H9 (cell line): ENCODE measurements around the gene LTB4R2. TPM values are rescaled to one million over a fixed set of nuclear protein-coding genes. Genes with fewer than 3 reads are reported as not detected.

Experiments used
- DNase-seq: peaks from one replicate; pipeline ENCODE4 v3.0.0-alpha.2; 2017
- H2AFZ ChIP-seq: one replicate; pipeline ENCODE4 v1.6.1; 2013; ENCODE audit warnings: mild to moderate bottlenecking, low read length, control low read depth, moderate library complexity
- H2AK5ac ChIP-seq: 2 replicates; pipeline ENCODE4 v1.6.1; 2013; ENCODE audit warnings: low read length, control low read depth, mixed read lengths; ENCODE audit not compliant: insufficient read length
- H2BK120ac ChIP-seq: one replicate; pipeline ENCODE4 v1.6.1; 2013; ENCODE audit warnings: low read depth, mild to moderate bottlenecking, low read length, control low read depth, inconsistent platforms; ENCODE audit not compliant: poor library complexity, severe bottlenecking
- H2BK12ac ChIP-seq: 2 replicates; pipeline ENCODE4 v1.6.1; 2013; ENCODE audit warnings: low read length, control low read depth, mixed read lengths, low read depth; ENCODE audit not compliant: insufficient read length
- H2BK15ac ChIP-seq: 2 replicates; pipeline ENCODE4 v1.6.1; 2013; ENCODE audit warnings: low read depth, low read length, control low read depth
- H2BK20ac ChIP-seq: one replicate; pipeline ENCODE4 v1.6.1; 2013; ENCODE audit warnings: low read depth, mild to moderate bottlenecking, low read length, control low read depth, inconsistent platforms; ENCODE audit not compliant: poor library complexity, severe bottlenecking
- H2BK5ac ChIP-seq: 2 replicates; pipeline ENCODE4 v1.6.1; 2013; ENCODE audit warnings: low read length, control low read depth, mixed read lengths; ENCODE audit not compliant: insufficient read length
- H3K14ac ChIP-seq: 2 replicates; pipeline ENCODE4 v1.6.1; 2013; ENCODE audit warnings: low read length, control low read depth; ENCODE audit not compliant: insufficient read depth
- H3K18ac ChIP-seq: 2 replicates; pipeline ENCODE4 v1.6.1; 2013; ENCODE audit warnings: low read depth, mild to moderate bottlenecking, mixed read lengths, low read length, control low read depth; ENCODE audit not compliant: insufficient read length
- H3K23ac ChIP-seq: 2 replicates; pipeline ENCODE4 v1.6.1; 2013; ENCODE audit warnings: low read length, control low read depth, mixed read lengths, low read depth; ENCODE audit not compliant: insufficient read length
- H3K23me2 ChIP-seq: 2 replicates; pipeline ENCODE4 v1.6.1; 2013; ENCODE audit warnings: low read depth, mild to moderate bottlenecking, mixed read lengths, low read length, control low read depth; ENCODE audit not compliant: insufficient read length, poor library complexity, severe bottlenecking
- H3K27ac ChIP-seq: 2 replicates; pipeline ENCODE4 v1.5.1; 2013; ENCODE audit warnings: low read length, control low read depth, mixed read lengths, low read depth; ENCODE audit not compliant: insufficient read length
- H3K27me3 ChIP-seq: 2 replicates; pipeline ENCODE4 v1.6.1; 2013; ENCODE audit warnings: low read length, control low read depth, inconsistent platforms; ENCODE audit not compliant: insufficient read depth
- H3K4ac ChIP-seq: 2 replicates; pipeline ENCODE4 v1.6.1; 2013; ENCODE audit warnings: low read depth, mild to moderate bottlenecking, control low read depth, inconsistent platforms, low read length, moderate library complexity
- H3K4me1 ChIP-seq: 2 replicates; pipeline ENCODE4 v1.6.1; 2013; ENCODE audit warnings: low read length, control low read depth, inconsistent platforms; ENCODE audit not compliant: insufficient read depth
- H3K4me2 ChIP-seq: 2 replicates; pipeline ENCODE4 v1.6.1; 2013; ENCODE audit warnings: low read length, control low read depth, mixed read lengths; ENCODE audit not compliant: insufficient read length, insufficient read depth
- H3K56ac ChIP-seq: 2 replicates; pipeline ENCODE4 v1.6.1; 2013; ENCODE audit warnings: low read depth, mild to moderate bottlenecking, mixed read lengths, low read length, control low read depth; ENCODE audit not compliant: insufficient read length
- H3K79me1 ChIP-seq: 2 replicates; pipeline ENCODE4 v1.6.1; 2013; ENCODE audit warnings: low read depth, mild to moderate bottlenecking, moderate library complexity, low read length, control low read depth, inconsistent platforms; ENCODE audit not compliant: insufficient read depth, poor library complexity, severe bottlenecking
- H3K79me2 ChIP-seq: 2 replicates; pipeline ENCODE4 v1.6.1; 2013; ENCODE audit warnings: low read length, control low read depth, inconsistent platforms; ENCODE audit not compliant: insufficient read depth
- H3K9ac ChIP-seq: 2 replicates; pipeline ENCODE4 v1.6.1; 2013; ENCODE audit warnings: low read length, control low read depth, mixed read lengths; ENCODE audit not compliant: insufficient read length; ENCODE audit errors: extremely low read depth
- H3K9me3 ChIP-seq: one replicate; pipeline ENCODE4 v1.6.1; 2013; ENCODE audit warnings: low read depth, low read length, inconsistent platforms; ENCODE audit not compliant: control insufficient read depth
- H3T11ph ChIP-seq: one replicate; pipeline ENCODE4 v1.6.1; 2013; ENCODE audit warnings: mild to moderate bottlenecking, low read length, control low read depth, inconsistent platforms
- H4K20me1 ChIP-seq: one replicate; pipeline ENCODE4 v1.6.1; 2013; ENCODE audit not compliant: control insufficient read depth, insufficient read length, insufficient read depth
- H4K5ac ChIP-seq: 2 replicates; pipeline ENCODE4 v1.6.1; 2013; ENCODE audit warnings: low read depth, mild to moderate bottlenecking, mixed read lengths, low read length, control low read depth; ENCODE audit not compliant: insufficient read length
- H4K8ac ChIP-seq: replicated peaks from 2 replicates; pipeline ENCODE4 v1.6.1; 2013; ENCODE audit warnings: low read length, control low read depth, mixed read lengths, low read depth; ENCODE audit not compliant: insufficient read length
- H4K91ac ChIP-seq: 2 replicates; pipeline ENCODE4 v1.6.1; 2013; ENCODE audit warnings: low read depth, mild to moderate bottlenecking, moderate library complexity, mixed read lengths, low read length, control low read depth; ENCODE audit not compliant: insufficient read length
- H3K27ac Mint-ChIP-seq, 3 experiments: 2 replicates in 2 of 3; 3 replicates in 1 of 3; pipeline ENCODE4 v1.8.0; 2020 to 2021; ENCODE audit warnings: mixed read lengths in 3 of 3, mild to moderate bottlenecking in 1 of 3, moderate library complexity in 1 of 3
- H3K27me3 Mint-ChIP-seq: 2 replicates; pipeline ENCODE4 v1.8.0; 2021; ENCODE audit warnings: low read depth, mild to moderate bottlenecking, moderate library complexity, mixed read lengths
- H3K36me3 Mint-ChIP-seq, 3 experiments: 2 replicates in 2 of 3; 3 replicates in 1 of 3; pipeline ENCODE4 v1.8.0; 2020 to 2021; ENCODE audit warnings: low read depth in 3 of 3, mixed read lengths in 3 of 3; ENCODE audit not compliant: insufficient read depth in 1 of 3
- H3K4me1 Mint-ChIP-seq, 2 experiments: 2 replicates each; pipeline ENCODE4 v1.8.0; 2020; ENCODE audit warnings: mixed read lengths in 2 of 2
- H3K4me3 Mint-ChIP-seq, 2 experiments: 2 replicates in 1 of 2; 3 replicates in 1 of 2; pipeline ENCODE4 v1.8.0; 2020 to 2021; ENCODE audit warnings: mild to moderate bottlenecking in 2 of 2, mixed read lengths in 2 of 2, moderate library complexity in 1 of 2
- H3K9me3 Mint-ChIP-seq, 2 experiments: 2 replicates in 1 of 2; 3 replicates in 1 of 2; pipeline ENCODE4 v1.8.0; 2020; ENCODE audit warnings: mild to moderate bottlenecking in 2 of 2, mixed read lengths in 2 of 2, moderate library complexity in 1 of 2
- WGBS: extraction: QIAGEN DNeasy Blood & Tissue Kit; methylation state at CpG from one replicate; pipeline ENCODE4 v1.1.7; 2013; ENCODE audit warnings: missing lambda C conversion rate, low lambda C conversion rate, mixed read lengths; ENCODE audit not compliant: insufficient read length; ENCODE audit errors: extremely low coverage; 5-methylcytosine and 5-hydroxymethylcytosine counted together
- total RNA-seq: library from RNA; stranded (reverse); gene quantifications from 2 replicates; pipeline ENCODE4 v1.2.1, GENCODE V29; 2021
- TF ChIP-seq, protein P1 (sequence below): fragments of 200-600 bp; sonication (generic); conservative IDR thresholded peaks from 3 replicates; pipeline ENCODE4 v1.8.0; 2021; ENCODE audit warnings: antibody characterized with exemption, mild to moderate bottlenecking

LTB4R2 gene
- total RNA-seq, 1 experiment from 2014 or later: 13.4 TPM

DNA sequence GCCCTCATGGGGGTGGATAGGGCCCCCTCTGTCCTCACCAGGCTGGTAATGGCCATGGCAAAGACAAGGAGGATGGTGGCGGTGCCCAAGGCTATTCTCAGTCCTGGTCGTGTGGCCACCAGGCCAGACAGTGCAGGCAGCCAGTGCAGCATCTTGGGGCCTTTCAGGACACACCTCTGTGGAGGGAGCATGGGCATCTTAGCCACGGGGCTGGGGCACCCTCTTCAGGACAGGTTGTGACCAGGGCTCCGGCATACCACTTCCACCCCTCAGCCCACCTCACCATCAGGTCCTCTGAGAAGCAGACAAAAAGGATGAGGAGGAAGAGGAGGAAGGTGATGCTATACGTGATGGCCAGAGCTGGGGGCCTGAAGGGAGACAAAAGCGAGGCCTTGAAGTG is 14.1 kb downstream of the LTB4R2 start:
- H4K5ac ChIP-seq: no peak overlapping the region
- no peaks in the 10 kb centered on the region for H3K23me2 ChIP-seq
- no peaks in the 10 kb centered on the region for H3K4me1 ChIP-seq
- no peak overlapping the region for H2BK120ac ChIP-seq
- no peak overlapping the region for H4K8ac ChIP-seq
- H3K56ac ChIP-seq: no peak overlapping the region
- no peaks in the 10 kb centered on the region for H3K36me3 Mint-ChIP-seq
- H3K4me1 Mint-ChIP-seq: no peaks in the 10 kb centered on the region
- no peak overlapping the region for H3K23ac ChIP-seq
- peaks cover 61% of the 10 kb centered on the region for H3K27me3 Mint-ChIP-seq
- H3K18ac ChIP-seq: no peak overlapping the region
- no peak overlapping the region for H3K4me2 ChIP-seq
- H2BK5ac ChIP-seq: no peak overlapping the region
- no peak overlapping the region for H2BK12ac ChIP-seq
- H3T11ph ChIP-seq: no peak overlapping the region
- no peak overlapping the region for H4K91ac ChIP-seq
- no peaks in the 10 kb centered on the region for H3K79me1 ChIP-seq
- WGBS: no CpG with 5 or more reads among the region's 6 CpGs
- H4K20me1 ChIP-seq: no peaks in the 10 kb centered on the region
- TF ChIP-seq, protein P1, sequence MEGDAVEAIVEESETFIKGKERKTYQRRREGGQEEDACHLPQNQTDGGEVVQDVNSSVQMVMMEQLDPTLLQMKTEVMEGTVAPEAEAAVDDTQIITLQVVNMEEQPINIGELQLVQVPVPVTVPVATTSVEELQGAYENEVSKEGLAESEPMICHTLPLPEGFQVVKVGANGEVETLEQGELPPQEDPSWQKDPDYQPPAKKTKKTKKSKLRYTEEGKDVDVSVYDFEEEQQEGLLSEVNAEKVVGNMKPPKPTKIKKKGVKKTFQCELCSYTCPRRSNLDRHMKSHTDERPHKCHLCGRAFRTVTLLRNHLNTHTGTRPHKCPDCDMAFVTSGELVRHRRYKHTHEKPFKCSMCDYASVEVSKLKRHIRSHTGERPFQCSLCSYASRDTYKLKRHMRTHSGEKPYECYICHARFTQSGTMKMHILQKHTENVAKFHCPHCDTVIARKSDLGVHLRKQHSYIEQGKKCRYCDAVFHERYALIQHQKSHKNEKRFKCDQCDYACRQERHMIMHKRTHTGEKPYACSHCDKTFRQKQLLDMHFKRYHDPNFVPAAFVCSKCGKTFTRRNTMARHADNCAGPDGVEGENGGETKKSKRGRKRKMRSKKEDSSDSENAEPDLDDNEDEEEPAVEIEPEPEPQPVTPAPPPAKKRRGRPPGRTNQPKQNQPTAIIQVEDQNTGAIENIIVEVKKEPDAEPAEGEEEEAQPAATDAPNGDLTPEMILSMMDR: no peak
- H2BK20ac ChIP-seq: no peak overlapping the region
- no peak overlapping the region for H2AFZ ChIP-seq
- no peak overlapping the region for H3K4ac ChIP-seq
- H3K9ac ChIP-seq: no peak overlapping the region
- H3K4me3 Mint-ChIP-seq: no peak overlapping the region
- peaks cover 2% of the 10 kb centered on the region; the same call in 1 of the 2 replicates for H3K27me3 ChIP-seq
- no peak for DNase-seq
- H3K27ac ChIP-seq: no peak overlapping the region
- H3K27ac Mint-ChIP-seq: no peak overlapping the region
- no peak overlapping the region for H2BK15ac ChIP-seq
- H3K14ac ChIP-seq: no peak overlapping the region; the same call in 1 of the 2 replicates
- no peaks in the 10 kb centered on the region for H3K9me3 ChIP-seq
- no peaks in the 10 kb centered on the region for H3K79me2 ChIP-seq
- no peaks in the 10 kb centered on the region; a peak in 2 of 5 replicates for H3K9me3 Mint-ChIP-seq
- H2AK5ac ChIP-seq: no peak overlapping the region
